ENCODE measurements around the gene FRMD4A. TPM values are rescaled to one million over a fixed set of nuclear protein-coding genes. Genes with fewer than 3 reads are reported as not detected.

Gene FRMD4A
- total RNA-seq, 1 experiment from 2014 or later, result 18.3 TPM

GRCh38 chr10:13765641-13766341, 564.9 kb downstream of the FRMD4A start:
- Histone ChIP-seq H3K27me3 (ENCODE audit: insufficient read depth, low read depth) (no peaks in the 10 kb centered on the region), H3K9me3 (ENCODE audit: insufficient read depth, low read depth) (no peaks in the 10 kb centered on the region), H3K9me2 (ENCODE audit: insufficient read depth) (no peaks in the 10 kb centered on the region), H3K4me1 (replicated peaks; ENCODE audit: insufficient read depth) (peaks cover 14% of the 10 kb centered on the region), H3K4me2 (no peak overlapping the region), H2AFZ (no peak overlapping the region), H3K27ac (no peak overlapping the region), H4K20me1 (ENCODE audit: insufficient read depth) (no peaks in the 10 kb centered on the region), H3K4me3 (no peak overlapping the region), H3F3A (ENCODE audit: insufficient read depth, low read depth) (peaks cover 5% of the 10 kb centered on the region; the same call in 1 of the 2 replicates), H3K36me3 (ENCODE audit: low read depth) (no peaks in the 10 kb centered on the region), H3K79me2 (ENCODE audit: low read depth) (no peaks in the 10 kb centered on the region)
- TF ChIP-seq CTCF (conservative IDR thresholded peaks at IDR 0.05) (no peak), EZH2 (IDR thresholded peaks at IDR 0.05; ENCODE audit: low read depth) (no peak)
- no TSS peak for BruUV-seq (replicated peaks)
- DNase-seq, result no peak
- CTCF ChIA-PET, result no interaction called here
- intact Hi-C loops (cut with micrococcal nuclease; ENCODE audit: unreplicated experiment), result no loop called here
- POLR2A ChIA-PET (ENCODE audit: unreplicated experiment), result no interaction called here

GRCh38 chr10:13761490-13762091, 569.1 kb downstream of the FRMD4A start:
- no peak overlapping the region for H3K27ac ChIP-seq
- H3K27me3 ChIP-seq (ENCODE audit: insufficient read depth, low read depth), result no peaks in the 10 kb centered on the region
- no peak overlapping the region for H2AFZ ChIP-seq
- H3K9me2 ChIP-seq (ENCODE audit: insufficient read depth), result no peaks in the 10 kb centered on the region
- H4K20me1 ChIP-seq (ENCODE audit: insufficient read depth), result no peaks in the 10 kb centered on the region
- no peak overlapping the region for H3K4me3 ChIP-seq
- no peaks in the 10 kb centered on the region for H3K9me3 ChIP-seq (ENCODE audit: insufficient read depth, low read depth)
- POLR2A ChIA-PET (ENCODE audit: unreplicated experiment), result interaction anchor here (0.6 kb wide), 1 partner anchor 101 kb away, joined by 8 read pairs; no protein-coding TSS in a partner anchor
- H3K79me2 ChIP-seq (ENCODE audit: low read depth), result no peaks in the 10 kb centered on the region
- TF ChIP-seq CTCF (conservative IDR thresholded peaks at IDR 0.05) (no peak), EZH2 (IDR thresholded peaks at IDR 0.05; ENCODE audit: low read depth) (no peak)
- intact Hi-C loops (cut with micrococcal nuclease; ENCODE audit: unreplicated experiment), result no loop called here
- no peak for DNase-seq
- H3F3A ChIP-seq (ENCODE audit: insufficient read depth, low read depth), result no peaks in the 10 kb centered on the region
- BruUV-seq (replicated peaks), result no TSS peak
- no peaks in the 10 kb centered on the region for H3K36me3 ChIP-seq (ENCODE audit: low read depth)
- CTCF ChIA-PET, result interaction anchor here (0.6 kb wide), 2 partner anchors 57 to 799 kb away, joined by 3 read pairs; no protein-coding TSS in a partner anchor
- no peak overlapping the region for H3K4me2 ChIP-seq
- no peaks in the 10 kb centered on the region for H3K4me1 ChIP-seq (replicated peaks; ENCODE audit: insufficient read depth)

GRCh38 chr10:13759168-13759567, 571.6 kb downstream of the FRMD4A start:
- Histone ChIP-seq H3K9me2 (ENCODE audit: insufficient read depth) (no peaks in the 10 kb centered on the region), H3K36me3 (ENCODE audit: low read depth) (no peaks in the 10 kb centered on the region), H3K27ac (no peak overlapping the region), H4K20me1 (ENCODE audit: insufficient read depth) (no peaks in the 10 kb centered on the region), H3K79me2 (ENCODE audit: low read depth) (no peaks in the 10 kb centered on the region), H2AFZ (no peak overlapping the region), H3K4me3 (no peak overlapping the region), H3K9me3 (ENCODE audit: insufficient read depth, low read depth) (no peaks in the 10 kb centered on the region), H3F3A (ENCODE audit: insufficient read depth, low read depth) (no peaks in the 10 kb centered on the region), H3K4me1 (replicated peaks; ENCODE audit: insufficient read depth) (no peaks in the 10 kb centered on the region), H3K4me2 (no peak overlapping the region), H3K27me3 (ENCODE audit: insufficient read depth, low read depth) (no peaks in the 10 kb centered on the region)
- DNase-seq, result no peak
- BruUV-seq (replicated peaks), result no TSS peak
- no peak for TF ChIP-seq CTCF (conservative IDR thresholded peaks at IDR 0.05)
- no peak for TF ChIP-seq EZH2 (IDR thresholded peaks at IDR 0.05; ENCODE audit: low read depth)
- ChIA-PET POLR2A (ENCODE audit: unreplicated experiment) (no interaction called here), CTCF (no interaction called here)
- intact Hi-C loops (cut with micrococcal nuclease; ENCODE audit: unreplicated experiment), result no loop called here
